Measurements from ENCODE around the gene CHMP1B.
"Not testable (repeated sequence)": the region's sequence is repeated elsewhere in the genome, so short reads cannot be mapped to it uniquely, and the experiment has no call there.

The CHMP1B gene

DNA sequence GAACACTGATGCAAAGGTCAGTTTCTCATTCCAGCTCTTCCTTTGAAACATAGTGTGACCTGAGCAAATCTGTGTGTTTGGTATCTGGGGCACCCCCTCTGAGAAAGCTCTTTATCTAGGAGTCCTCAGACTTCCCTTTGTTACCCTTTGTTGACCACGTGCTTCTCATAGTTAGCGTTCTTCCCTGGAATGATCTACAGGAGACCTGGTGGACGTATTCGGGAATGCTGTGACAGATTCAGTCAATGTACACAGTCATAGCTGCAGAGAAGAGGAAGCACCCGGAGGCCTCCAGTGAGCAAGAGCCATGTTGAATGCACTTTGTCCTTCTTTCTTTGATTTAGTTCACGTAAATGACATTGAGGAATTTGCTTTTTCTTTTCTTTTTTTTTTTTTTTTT is 10.7 kb upstream of the CHMP1B start:
- DNase-seq = no peak

DNA sequence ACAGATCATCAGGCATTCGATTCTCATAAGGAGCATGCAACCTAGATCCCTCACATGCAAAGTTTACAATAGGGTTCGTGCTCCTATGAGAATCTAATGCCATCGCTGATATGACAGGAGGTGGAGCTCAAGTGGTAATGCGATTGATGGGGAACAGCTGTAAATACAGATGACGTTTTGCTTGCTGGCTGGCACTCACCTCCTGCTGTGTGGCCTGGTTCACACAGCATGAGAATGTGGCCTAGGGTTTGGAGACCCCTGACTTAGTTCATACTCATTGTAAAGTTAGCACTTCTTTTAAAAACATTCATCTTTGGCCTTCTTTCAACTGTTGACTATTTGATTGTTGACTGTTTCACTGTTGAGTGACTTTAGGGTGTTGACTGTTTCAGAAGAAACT is 8.7 kb upstream of the CHMP1B start:
- DNase-seq = no peak

DNA sequence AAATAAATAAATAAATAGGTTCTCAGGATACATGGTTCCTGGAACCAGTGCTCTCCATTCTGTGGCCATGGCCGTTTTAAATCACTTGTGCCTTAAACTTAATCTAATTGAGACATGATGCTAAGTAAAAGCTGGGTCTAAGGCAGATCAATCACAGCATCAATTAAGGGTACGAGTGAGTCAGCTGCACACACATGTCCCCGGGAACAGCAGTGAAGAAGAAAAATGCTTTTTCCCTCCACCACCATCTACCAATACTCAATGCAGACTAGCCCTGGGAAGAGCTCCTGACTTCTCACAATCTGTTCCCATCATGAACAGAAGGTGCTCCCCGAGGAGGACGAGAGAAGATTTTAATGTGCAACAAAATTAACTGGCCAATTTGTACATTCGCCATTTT is 6.8 kb upstream of the CHMP1B start:
- DNase-seq = no peak

DNA sequence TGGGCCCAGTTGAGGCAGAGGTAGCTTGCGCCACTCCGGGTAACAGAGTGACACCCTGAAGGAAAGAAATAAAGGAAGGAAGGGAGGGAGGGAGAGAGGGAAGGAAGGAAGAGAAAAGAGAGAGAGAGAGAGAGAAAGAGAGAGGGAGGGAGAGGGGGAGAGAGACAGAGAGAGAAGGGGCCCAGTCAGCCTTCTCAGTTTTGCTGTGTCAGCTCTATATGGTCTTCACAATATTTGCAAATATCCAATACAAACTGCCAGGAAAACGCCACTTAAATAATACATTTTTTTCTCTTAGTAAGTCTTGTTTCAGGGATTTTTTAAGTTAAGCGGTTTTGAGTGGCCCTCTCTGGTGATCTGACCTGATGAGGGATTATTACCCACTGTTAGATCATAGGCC is 5.6 kb upstream of the CHMP1B start:
- no peak for DNase-seq

DNA sequence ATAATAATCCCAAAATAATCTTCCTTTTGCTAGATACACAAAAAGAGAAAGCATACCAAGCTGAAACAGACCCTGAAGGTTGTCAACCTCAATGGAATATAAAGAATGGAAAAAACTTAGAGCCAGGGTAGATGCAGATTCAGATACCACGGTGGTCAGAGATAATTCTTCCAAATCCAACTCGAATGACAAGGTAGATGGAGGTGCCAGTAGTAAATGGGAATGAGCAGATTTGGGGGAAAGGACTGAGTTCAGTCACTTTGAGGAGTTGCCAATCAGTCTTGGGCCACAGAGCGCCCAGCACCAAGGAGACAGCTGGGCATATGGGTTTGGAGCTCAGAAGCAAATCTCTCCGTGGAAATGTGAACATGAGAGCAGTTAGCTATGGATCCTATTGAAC is 3.4 kb upstream of the CHMP1B start:
- no peak for DNase-seq

DNA sequence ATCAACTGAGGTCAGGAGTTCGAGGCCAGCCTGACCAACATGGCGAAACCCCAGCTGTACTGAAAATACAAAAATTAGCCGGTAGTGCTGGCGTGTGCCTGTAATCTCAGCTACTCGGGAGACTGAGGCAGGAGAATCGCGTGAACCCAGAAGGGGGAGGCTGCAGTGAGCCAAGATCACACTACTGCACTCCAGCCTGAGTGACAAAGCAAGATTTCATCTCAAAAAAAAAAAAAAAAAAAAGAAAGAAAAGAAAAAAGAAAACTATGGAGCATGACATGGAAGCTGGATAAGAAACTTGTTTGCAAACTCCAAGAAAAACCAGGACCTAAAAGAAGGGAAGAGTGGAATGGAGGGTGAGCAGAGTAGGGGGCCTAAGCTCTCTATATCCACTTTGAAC is 1.9 kb upstream of the CHMP1B start:
- DNase-seq = no peak

DNA sequence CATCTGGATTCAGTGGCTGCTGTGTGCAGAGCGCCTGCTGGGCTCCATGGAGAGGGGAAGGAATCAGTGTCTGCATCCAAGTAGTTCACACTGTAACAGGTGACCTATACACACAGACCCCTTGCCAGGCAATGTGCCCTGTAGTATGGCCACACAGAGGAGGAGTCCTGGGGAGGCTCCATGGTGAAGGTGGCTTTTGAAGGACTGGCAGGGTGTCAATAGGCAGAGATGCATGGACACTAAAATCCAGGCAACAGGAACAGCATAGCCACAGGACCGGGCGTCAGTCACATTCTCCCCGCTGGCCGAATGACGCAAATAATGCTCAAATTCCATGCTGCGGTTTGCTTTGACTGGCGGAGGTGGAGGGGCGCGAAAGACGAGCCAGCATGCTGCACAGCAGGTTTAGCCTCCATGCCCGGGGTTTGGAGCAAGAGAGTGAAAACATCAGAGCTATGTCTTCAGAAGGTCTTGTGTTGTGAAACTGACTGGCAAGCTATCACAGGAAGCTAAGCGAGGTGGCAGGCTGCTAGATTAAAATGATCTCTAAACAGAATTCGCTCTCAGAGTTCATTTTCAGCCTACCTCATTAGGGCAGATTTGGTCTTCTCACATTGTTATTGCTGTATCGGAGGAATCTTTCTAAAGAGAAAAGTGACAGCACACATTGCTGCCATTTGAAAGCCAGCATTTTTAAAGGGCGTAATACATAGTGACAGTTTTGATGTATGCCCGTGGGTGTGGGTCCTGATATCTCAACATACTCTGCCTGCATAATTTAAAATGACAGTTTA is 1.2 kb upstream of the CHMP1B start:
- peak; percentile 16 to 71 for DNase-seq

DNA sequence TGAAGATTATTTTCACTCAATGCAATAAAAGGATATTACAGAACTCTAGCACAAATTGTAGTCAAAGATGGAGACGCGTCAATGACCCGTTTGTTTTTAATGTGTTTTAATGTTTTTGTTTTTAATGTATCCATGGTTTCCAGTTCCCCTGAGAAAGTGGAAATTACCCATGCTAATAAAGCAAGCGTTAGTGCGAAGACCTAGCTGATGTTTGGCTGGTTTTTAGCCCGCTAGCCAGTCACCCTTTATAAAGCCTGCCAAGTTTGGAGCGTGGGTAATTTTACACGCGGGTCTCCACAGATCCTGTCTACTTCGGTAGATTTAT is 430 bp upstream of the CHMP1B start:
- DNase-seq = peak in 1 of 2 experiments; percentile 56

DNA sequence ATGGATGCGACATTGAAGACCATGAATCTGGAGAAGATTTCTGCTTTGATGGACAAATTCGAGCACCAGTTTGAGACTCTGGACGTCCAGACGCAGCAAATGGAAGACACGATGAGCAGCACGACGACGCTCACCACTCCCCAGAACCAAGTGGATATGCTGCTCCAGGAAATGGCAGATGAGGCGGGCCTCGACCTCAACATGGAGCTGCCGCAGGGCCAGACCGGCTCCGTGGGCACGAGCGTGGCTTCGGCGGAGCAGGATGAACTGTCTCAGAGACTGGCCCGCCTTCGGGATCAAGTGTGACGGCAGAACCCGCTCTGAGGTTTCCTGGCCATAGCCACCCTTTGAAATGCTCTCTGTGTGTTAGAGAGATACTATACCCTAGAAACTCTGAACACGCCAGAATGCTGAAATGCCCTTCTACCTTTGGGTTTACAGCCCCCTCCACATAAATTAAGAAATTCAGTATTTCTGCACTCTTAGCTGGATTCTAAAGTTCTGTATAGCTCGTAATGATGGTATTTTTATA is 659 bp downstream of the CHMP1B start:
- DNase-seq = peak in 1 of 2 experiments; percentile 18

DNA sequence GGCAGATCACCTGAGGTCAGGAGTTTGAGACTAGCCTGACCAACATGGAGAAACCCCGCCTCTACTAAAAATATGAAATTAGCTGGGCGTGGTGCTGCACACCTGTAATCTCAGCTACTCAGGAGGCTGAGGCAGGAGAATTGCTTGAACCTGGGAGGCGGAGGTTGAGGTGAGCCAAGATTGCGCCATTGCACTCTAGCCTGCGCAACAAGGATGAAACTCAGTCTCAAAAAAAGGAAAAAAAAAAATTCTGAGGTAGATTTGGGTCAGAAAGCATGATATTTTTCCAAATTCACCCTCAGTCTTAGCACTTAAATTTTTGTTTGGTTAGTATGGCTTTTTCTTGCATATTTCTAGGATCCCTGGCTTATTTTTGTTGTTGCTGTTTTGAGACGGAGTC is 3.3 kb downstream of the CHMP1B start:
- not testable (repeated sequence) for DNase-seq

DNA sequence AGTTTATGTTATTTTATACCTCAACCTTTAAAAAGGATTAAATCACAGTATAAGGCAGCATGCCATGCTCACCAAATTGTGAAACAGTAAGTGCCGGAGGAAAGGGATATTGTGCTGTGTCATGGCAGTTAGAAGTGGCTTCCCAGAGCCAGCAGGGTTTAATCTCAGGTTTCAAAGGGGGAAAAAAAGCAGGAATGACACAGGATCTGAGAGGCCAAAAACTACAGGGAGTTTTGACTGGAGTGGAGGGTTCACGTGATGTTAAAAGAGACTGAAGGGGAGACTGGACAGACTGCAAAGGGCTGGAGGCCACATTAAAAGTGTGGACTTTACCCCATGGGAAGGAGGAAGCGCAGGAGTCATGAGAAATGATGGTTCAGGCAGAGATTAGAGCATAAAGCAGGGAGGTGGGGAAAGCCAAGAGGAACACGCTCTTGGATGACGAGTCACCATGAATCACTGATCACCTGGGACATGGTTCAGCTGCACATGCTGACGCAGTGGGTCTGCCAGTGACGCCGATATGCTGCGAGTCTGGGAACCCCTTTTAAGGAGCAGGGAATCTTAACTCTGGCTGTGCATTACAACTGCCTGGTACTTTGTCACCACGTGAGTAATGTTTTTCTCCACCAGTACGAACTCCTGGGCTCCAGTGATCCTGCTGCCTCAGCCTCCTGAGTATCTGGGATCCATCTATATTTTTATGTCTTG is 6.1 kb downstream of the CHMP1B start:
- no peak for DNase-seq

DNA sequence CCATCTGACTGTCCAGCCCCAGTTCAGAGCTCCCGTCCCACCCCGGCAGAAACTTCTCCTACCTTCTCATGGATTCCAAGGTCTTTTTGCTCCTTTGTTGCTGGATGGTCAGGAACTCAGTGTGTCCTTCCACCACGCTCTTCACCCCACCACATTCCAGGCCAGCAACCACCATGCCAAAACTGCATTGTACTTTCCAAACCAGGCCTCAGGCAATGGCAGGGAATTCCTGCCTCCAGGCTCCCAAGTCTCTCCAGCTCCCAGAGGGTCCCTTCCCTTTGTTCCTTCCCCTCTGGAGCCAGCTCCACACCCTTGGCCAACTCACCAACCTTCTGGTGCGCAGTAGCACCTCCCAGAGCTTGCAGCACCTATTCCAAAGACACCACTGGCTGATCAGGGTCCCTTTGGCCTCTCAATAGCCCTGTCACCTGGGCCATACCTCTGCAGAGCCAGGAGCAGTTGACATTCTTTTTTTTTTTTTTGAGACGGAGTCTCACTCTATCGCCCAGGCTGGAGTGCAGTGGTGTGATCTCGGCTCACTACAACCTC is 8.1 kb downstream of the CHMP1B start:
- no peak for DNase-seq

DNA sequence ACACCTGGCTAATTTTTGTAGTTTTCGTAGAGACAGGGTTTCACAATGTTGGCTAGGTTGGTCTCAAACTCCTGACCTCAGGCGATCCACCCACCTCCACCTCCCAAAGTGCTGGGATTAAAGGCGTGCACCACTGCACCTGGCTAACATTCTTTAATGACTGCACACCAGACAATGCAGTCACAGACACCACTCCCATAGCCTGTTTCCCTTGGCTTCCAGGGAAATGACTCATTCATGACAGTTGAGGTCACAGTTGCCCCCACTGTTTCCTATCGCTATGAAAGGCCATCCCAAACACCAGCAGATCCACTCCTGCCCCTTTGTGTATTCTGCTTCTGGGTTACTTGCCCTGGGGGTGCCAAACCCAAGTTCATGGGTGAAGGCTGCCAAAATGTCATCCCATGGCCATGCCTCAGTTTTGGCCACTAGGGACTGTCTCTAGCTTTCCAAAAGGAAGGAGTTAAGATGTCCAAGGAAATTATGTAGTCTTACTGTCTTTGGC is 8.7 kb downstream of the CHMP1B start:
- no peak for DNase-seq

DNA sequence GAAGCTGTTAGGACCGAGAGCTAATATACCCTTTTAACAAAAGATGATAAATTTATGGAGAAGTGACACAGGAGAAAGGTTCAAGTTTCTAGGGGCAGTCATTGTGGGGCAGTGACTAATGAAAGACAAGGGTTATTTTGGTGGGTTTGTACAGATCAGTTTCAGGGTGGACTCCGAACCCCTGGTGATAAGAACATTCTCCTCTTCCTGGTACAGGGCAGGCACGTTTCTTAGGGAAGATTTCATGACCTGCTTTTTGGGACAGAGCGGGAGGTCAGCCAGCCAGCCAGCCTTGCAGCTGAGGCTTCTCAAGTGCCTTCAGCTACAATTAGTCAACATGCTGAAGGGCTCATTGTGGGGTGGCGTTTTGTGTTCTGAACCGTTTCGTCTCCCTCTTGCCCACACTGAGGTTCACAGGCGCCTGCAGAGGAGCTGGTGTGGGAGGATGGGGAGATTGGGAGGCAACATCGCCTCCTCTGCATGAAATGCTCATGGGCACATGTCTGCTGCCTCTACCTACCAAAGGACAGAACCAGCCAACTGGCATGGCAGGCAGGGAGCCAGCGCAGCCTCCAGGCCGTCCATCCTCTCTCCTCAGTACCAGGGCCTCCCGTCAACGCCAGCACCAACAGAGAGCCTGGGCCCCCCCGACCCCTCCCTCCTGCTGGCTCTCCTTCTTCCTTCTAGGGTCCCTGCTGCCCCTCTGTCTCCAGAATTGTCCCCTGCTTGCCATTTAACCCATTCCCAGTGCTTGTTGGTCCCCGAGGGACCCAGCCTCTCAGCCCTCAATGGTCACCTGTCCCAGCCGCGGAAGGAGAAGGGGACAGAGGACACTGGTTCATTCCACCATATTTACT is 9.6 kb downstream of the CHMP1B start:
- no peak for DNase-seq

DNA sequence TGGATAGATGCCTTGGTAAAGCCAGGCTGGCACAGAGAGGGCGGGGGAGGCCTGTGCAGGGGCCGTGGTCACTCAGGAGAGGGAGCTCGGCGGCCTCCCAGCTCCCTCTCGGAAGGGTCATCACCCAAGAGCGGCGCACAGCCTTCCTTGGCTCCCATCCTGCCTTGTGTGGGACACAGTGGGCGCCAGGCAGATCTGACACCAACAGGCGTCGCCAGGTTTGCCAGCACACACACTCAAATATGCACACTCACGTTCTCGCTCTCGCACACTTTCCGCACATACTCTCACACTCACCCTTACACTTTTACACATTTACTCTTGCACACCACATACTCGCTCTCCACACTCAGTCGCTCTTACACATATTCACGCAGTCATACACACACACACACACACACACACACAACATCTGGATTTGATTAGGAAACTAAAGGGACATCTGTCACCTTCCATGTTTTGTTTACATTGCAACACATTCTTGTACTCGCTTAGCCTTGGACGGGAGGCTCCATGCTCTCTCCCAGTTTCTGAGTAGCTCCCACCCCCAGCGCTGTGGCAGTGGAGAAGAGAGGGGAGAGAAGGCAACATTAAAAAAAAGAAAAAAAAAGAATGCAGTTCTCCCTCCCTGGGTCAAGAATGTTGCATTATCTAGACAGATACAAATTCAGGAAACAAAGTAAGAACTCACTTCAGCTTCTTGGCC is 10.5 kb downstream of the CHMP1B start:
- DNase-seq = no peak

DNA sequence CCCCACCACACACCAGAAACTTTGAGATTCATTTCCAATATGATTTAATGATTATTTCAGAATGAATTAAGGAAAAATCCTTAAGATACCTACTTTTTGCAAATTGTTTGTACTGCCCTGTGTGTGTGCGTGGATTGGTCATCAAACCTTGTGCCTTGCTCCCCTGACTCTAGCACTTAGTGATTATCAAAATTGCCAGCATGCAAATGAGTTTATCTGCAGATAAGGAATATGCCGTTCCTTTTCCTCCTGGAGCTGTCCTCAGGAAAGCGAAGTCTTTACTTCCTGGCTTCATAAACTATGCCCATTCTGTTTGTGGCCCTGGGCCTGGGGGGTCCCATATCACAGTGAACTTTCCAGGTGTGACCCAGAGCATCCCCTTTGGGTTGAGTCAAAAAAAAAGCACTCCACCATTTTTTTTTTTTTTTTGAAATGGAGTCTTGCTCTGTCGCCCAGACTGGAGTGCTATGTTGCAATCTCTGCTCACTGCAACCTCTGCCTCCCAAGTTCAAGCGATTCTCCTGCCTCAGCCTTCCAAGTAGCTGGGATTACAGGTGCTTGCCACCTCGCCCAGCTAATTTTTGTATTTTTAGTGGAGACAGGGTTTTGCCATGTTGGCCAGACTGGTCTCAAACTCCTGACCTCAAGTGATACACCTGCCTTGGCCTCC is 11.4 kb downstream of the CHMP1B start:
- no peak for DNase-seq

DNA sequence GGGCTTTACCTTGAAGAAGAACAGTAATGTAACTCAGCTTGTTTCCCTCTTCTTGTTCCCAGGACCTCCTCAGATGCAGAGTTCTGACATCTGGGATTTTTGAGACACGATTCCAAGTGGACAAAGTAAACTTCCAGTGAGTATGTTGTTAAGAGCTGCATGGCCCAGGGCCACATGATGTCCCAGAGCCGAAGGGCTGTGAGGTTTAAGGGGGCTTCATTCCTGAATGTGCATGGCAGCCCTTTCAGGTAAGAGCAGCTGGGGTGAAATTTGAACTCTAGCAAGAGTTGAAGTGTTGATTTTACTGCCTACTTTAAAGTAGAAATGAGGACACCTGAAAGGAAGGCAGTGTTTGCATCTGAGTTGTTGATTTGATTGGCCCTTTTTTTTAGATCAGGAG is 13.3 kb downstream of the CHMP1B start:
- no peak for DNase-seq

DNA sequence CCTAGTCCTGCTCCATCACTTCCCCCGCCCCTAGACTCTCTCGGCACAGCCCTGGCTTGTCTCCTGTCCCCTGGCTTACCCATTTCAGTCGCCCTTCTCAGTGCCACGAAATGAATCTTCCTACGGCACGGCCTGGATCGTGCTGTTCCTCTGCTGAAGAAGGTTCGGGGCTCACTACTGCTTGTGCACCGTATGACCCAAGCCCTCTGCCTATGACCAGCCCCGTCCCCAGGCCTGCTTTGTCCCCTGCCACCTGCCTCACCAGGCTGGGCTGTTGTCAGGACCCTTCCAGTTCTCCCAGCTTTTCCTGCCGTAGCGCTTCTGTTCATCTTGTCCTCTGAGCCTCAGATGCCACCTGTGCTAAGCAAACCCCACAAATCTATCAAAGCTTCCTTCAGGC is 13.9 kb downstream of the CHMP1B start:
- DNase-seq = no peak

DNA sequence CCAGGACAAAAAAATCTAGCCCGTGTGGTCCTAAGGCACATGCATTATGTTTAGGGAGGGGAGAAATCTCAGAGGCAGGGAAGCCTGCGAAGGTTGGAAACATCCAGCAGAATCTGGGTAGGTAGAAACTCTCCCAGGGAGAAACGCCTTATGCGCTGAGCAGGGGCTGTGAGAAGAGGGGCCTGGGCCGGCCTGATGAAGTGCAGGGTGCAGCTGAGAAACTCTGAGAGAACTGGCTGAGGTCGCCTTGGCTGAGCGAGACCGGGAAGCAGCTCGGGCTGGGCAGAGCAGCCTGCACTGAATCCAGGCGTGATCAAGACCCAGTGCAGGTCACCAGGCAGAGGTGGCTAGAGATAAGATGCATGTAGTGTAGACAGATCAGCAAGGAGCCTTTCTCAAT is 15.1 kb downstream of the CHMP1B start:
- no peak for DNase-seq

DNA sequence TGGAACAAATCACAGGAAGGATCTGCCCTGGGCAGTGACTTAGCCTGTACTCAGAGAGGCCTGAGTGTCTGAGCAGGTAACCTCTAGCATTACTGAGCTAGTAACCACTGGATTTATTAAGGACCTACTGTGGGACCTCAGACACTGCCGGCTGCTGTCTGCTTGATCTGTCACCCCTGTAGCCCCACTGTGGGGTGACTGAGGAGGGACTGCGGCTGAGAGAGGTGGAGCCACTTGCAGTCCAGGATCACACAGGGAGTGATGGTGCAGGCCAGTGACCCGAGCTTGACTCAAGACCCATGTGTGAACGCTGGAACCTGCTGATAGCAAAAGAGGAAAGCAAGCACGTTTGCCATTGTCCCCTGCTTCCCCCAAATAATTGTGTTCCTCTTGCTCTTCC is 15.6 kb downstream of the CHMP1B start:
- DNase-seq = no peak

DNA sequence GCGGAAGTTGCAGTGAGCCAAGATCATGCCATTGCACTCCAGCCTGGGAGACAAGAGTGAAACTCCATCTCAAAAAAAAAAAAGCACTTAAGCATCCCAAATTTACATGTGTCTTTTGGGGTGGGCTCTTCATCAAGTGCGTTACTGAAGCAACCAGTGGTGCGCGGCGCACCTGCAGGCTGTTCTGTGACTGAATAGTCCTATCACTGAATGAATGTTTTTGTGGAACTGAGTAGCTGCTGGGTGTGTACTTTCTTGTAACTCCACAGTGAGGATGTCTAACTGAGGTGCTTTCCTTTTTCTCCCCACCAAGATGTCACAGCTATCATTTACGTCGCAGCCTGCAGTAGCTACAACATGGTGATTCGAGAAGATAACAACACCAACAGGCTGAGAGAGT is 17.0 kb downstream of the CHMP1B start:
- no peak for DNase-seq

DNA sequence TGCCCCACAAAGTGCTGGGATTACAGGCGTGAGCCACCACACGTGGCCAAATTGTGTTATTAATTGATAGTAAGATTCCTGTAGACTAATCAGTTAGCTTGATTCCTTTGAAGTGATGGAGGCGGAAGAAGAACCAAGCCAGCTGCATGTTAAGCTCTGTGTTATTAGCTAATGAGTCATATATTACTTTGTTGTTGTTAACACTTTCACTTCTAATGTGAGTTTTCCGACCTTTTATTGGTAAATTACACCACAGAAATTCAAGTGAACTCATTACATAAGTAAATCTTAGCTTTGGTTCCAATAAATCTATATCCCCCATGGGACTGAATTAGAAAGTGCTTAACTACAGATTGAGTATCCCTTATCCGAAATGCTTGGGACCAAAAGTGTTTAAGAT is 20.3 kb downstream of the CHMP1B start:
- no peak for DNase-seq

Data from NCI-H2081 (cell line).